ENCODE measurements around the gene TVP23A. TPM values are rescaled to one million over a fixed set of nuclear protein-coding genes. Genes with fewer than 3 reads are reported as not detected.

TVP23A gene
- total and polyA plus RNA-seq, 10 of the 15 experiments (the other 5 are each of a cell fraction or from before 2014, with no cell fraction given) = 1.1 to 6.4 (median 2.2) TPM

GRCh38 chr16:10738231-10739077 is 80.1 kb downstream of the TVP23A start (continued):
- TF ChIP-seq SMAD5 (IDR thresholded peaks at IDR 0.05; ENCODE audit: low read depth) (no peak), MXI1 (IDR thresholded peaks at IDR 0.05; ENCODE audit: low read depth, low read length) (no peak), MEF2A (IDR thresholded peaks at IDR 0.05; ENCODE audit: insufficient read depth, low read depth, low read length) (peak; percentile 82), RFX5 (IDR thresholded peaks at IDR 0.05; ENCODE audit: low read depth, low read length) (no peak), JUND (IDR thresholded peaks at IDR 0.05; ENCODE audit: low read depth, low read length) (peak; percentile 65; the same call in 1 of the 2 replicates), ZBTB33 (IDR thresholded peaks at IDR 0.05) (0 out of 2 replicates have a peak, but pooled peaks have one; percentile 7), NRF1 (conservative IDR thresholded peaks at IDR 0.05; ENCODE audit: low read depth, low read length) (no peak), ATF2 (IDR thresholded peaks at IDR 0.05; ENCODE audit: low read length) (peak; percentile 67), BCLAF1 (IDR thresholded peaks at IDR 0.05) (no peak), ZBTB40 (IDR thresholded peaks at IDR 0.05; ENCODE audit: borderline replicate concordance) (no peak), BMI1 (IDR thresholded peaks at IDR 0.05; ENCODE audit: borderline replicate concordance) (no peak), HDGF (IDR thresholded peaks at IDR 0.05) (peak; percentile 72; the same call in 1 of the 2 replicates), FOXK2 (IDR thresholded peaks at IDR 0.05) (no peak), SUPT20H (IDR thresholded peaks at IDR 0.05; ENCODE audit: borderline replicate concordance, control insufficient read depth, low read depth, low read length) (no peak), PAX5 (IDR thresholded peaks at IDR 0.05; ENCODE audit: borderline replicate concordance, low read depth, low read length) (no peak), SREBF2 (IDR thresholded peaks at IDR 0.05; ENCODE audit: low read length) (no peak), SMAD1 (IDR thresholded peaks at IDR 0.05; ENCODE audit: low read depth, partially characterized antibody) (no peak)
